Left renal cortex interstitium (tissue), 4 donors: ENCODE measurements around the gene GP9. TPM values are rescaled to one million over a fixed set of nuclear protein-coding genes. Genes with fewer than 3 reads are reported as not detected.
"Not testable (repeated sequence)": the region's sequence is repeated elsewhere in the genome, so short reads cannot be mapped to it uniquely, and the experiment has no call there.

Experiments
- DNase-seq, 4 donors: peaks; one replicate each; pipeline ENCODE4 v3.0.0-alpha.2; 2013; ENCODE audit warnings: low read depth in 4 of 4, low spot score in 2 of 4, missing footprints in 1 of 4
- polyA plus RNA-seq, 4 donors: library from polyadenylated mRNA; unstranded; fragments of 120-200 nt; gene quantifications; one replicate each; pipeline ENCODE4 v1.2.1, GENCODE V29; 2013; ENCODE audit not compliant: insufficient read length in 4 of 4

Gene GP9
- polyA plus RNA-seq, 4 donors: 0.81 to 1.8 (median 1.2) TPM

- DNase-seq: no peak
Measured at GRCh38 chr3:129065720-129066073, 5.1 kb downstream of the GP9 start.

GRCh38 chr3:129067719-129068118 lies 7.1 kb downstream of the GP9 start:
- not testable (repeated sequence) for DNase-seq

- no peak for DNase-seq
Measured at GRCh38 chr3:129068291-129068886, 7.8 kb downstream of the GP9 start.

- DNase-seq: not testable (repeated sequence)
Measured at GRCh38 chr3:129069313-129070085, 8.9 kb downstream of the GP9 start.

- DNase-seq: no peak
Measured at GRCh38 chr3:129070086-129070885, 9.7 kb downstream of the GP9 start.

GRCh38 chr3:129077222-129077621 lies 16.6 kb downstream of the GP9 start:
- no peak for DNase-seq

- DNase-seq: no peak
Measured at GRCh38 chr3:129078510-129078909, 17.9 kb downstream of the GP9 start.

GRCh38 chr3:129081503-129081902 lies 20.9 kb downstream of the GP9 start:
- DNase-seq: no peak

GRCh38 chr3:129082026-129082425 lies 21.4 kb downstream of the GP9 start:
- DNase-seq: no peak

GRCh38 chr3:129084501-129084900 lies 23.9 kb downstream of the GP9 start:
- DNase-seq: no peak

GRCh38 chr3:129085165-129085715 lies 24.7 kb downstream of the GP9 start:
- DNase-seq: no peak

- no peak for DNase-seq
Measured at GRCh38 chr3:129085818-129086217, 25.2 kb downstream of the GP9 start.

- DNase-seq: no peak
Measured at GRCh38 chr3:129087138-129087702, 26.6 kb downstream of the GP9 start.

- not testable (repeated sequence) for DNase-seq
Measured at GRCh38 chr3:129087904-129088303, 27.3 kb downstream of the GP9 start.

- DNase-seq: not testable (repeated sequence)
Measured at GRCh38 chr3:129088312-129088711, 27.7 kb downstream of the GP9 start.

- no peak for DNase-seq
Measured at GRCh38 chr3:129095285-129095684, 34.7 kb downstream of the GP9 start.

GRCh38 chr3:129100274-129100673 lies 39.7 kb downstream of the GP9 start:
- DNase-seq: no peak

GRCh38 chr3:129101370-129102138 lies 41.0 kb downstream of the GP9 start:
- DNase-seq: no peak

- no peak for DNase-seq
Measured at GRCh38 chr3:129103296-129103695, 42.7 kb downstream of the GP9 start.

GRCh38 chr3:129104051-129104450 lies 43.5 kb downstream of the GP9 start:
- no peak for DNase-seq
